A549 (cell line): ENCODE data around the gene SORBS1. TPM values are rescaled to one million over a fixed set of nuclear protein-coding genes. Genes with fewer than 3 reads are reported as not detected.

ENCODE experiments used
- ATAC-seq, 2 experiments: fragments of 200-7000 bp in 1 of 2; fragments of >200 bp in 1 of 2; cut with Nextera tagmentation in 1 of 2; cut with Tn5 transposase in 1 of 2; 3 replicates each; pipeline versions ENCODE4 v1.8.0 to v1.9.1; 2018 to 2020; ENCODE audit warnings: mild to moderate bottlenecking in 1 of 2, moderate library complexity in 1 of 2
- CTCF ChIA-PET: fragments of 300-600 bp; sonication (Branson Sonifier 250); formaldehyde crosslinking; extraction: SDS; loops from one replicate; lab custom pipeline; 2021; ENCODE audit warnings: antibody characterized with exemption, inconsistent platforms; lab: Yijun Ruan, JAX
- POLR2A ChIA-PET: fragments of 350-600 bp; formaldehyde crosslinking; extraction: SDS; loops from one replicate; lab custom pipeline; 2021; ENCODE audit warnings: antibody characterized with exemption, inconsistent platforms; lab: Yijun Ruan, JAX
- DNase-seq, 2 experiments: peaks; one replicate each; pipeline versions ENCODE4 v3.0.0 to v3.0.0-alpha.2; 2011 to 2016; ENCODE audit warnings: low read depth in 1 of 2, low spot score in 1 of 2
- FAIRE-seq: peaks from 2 replicates; lab custom pipeline; 2011; peaks lifted over from hg19 to GRCh38; lab: Jason Lieb, UNC
- H3K27ac ChIP-seq, 2 experiments: fragments of >200 bp; sonication (Bioruptor Twin); formaldehyde crosslinking; 3 replicates each; pipeline ENCODE4 v1.5.1; 2016 to 2017
- H3K4me1 ChIP-seq: fragments of >200 bp; sonication (Bioruptor Twin); formaldehyde crosslinking; 3 replicates; pipeline ENCODE4 v1.6.1; 2016
- H3K4me2 ChIP-seq: fragments of >200 bp; sonication (Bioruptor Twin); formaldehyde crosslinking; 3 replicates; pipeline ENCODE4 v1.6.1; 2016
- H3K4me3 ChIP-seq: fragments of >200 bp; sonication (Bioruptor Twin); formaldehyde crosslinking; 3 replicates; pipeline ENCODE4 v1.5.1; 2016
- H3K9me3 ChIP-seq: fragments of >200 bp; sonication (Bioruptor Twin); formaldehyde crosslinking; 3 replicates; pipeline ENCODE4 v1.6.1; 2016
- ATOH8 ChIP-seq: fragments of 250-450 bp; sonication (Bioruptor Pico); IDR thresholded peaks from 2 replicates; pipeline ENCODE4 v1.5.0; 2020; ENCODE audit warnings: low read depth, mild to moderate bottlenecking, moderate library complexity
- CBX2 ChIP-seq: fragments of 200-600 bp; sonication (generic); IDR thresholded peaks from 2 replicates; pipeline ENCODE4 v1.6.1; 2016; ENCODE audit warnings: low read depth, mild to moderate bottlenecking, borderline replicate concordance
- EHF ChIP-seq: fragments of 250-450 bp; sonication (Bioruptor Pico); IDR thresholded peaks from 2 replicates; pipeline ENCODE4 v1.5.0; 2020; ENCODE audit warnings: mild to moderate bottlenecking
- EHMT2 ChIP-seq: fragments of 200-600 bp; sonication (generic); IDR thresholded peaks from 2 replicates; pipeline ENCODE4 v1.6.1; 2016; ENCODE audit warnings: antibody characterized with exemption, low read depth, mild to moderate bottlenecking, moderate library complexity
- HDAC2 ChIP-seq: fragments of 200-600 bp; sonication (generic); IDR thresholded peaks from 2 replicates; pipeline ENCODE4 v1.6.1; 2016
- HOXA7 ChIP-seq: fragments of 250-450 bp; sonication (Bioruptor Pico); IDR thresholded peaks from 2 replicates; pipeline ENCODE4 v1.5.0; 2020; ENCODE audit warnings: mild to moderate bottlenecking, moderate library complexity
- HOXB13 ChIP-seq: fragments of 250-450 bp; sonication (Bioruptor Pico); IDR thresholded peaks from 2 replicates; pipeline ENCODE4 v1.5.0; 2020; ENCODE audit warnings: low read depth, mild to moderate bottlenecking, moderate library complexity
- HOXB5 ChIP-seq: fragments of 250-450 bp; sonication (Bioruptor Pico); IDR thresholded peaks from 2 replicates; pipeline ENCODE4 v1.5.0; 2020; ENCODE audit warnings: mild to moderate bottlenecking, moderate library complexity
- JUN ChIP-seq, 2 experiments: fragments of >200 bp; sonication (Bioruptor Twin); formaldehyde crosslinking; IDR thresholded peaks; 2 replicates in 1 of 2; 3 replicates in 1 of 2; pipeline ENCODE4 v1.6.1; 2016 to 2017
- JUNB ChIP-seq: fragments of >200 bp; sonication (Bioruptor Twin); formaldehyde crosslinking; IDR thresholded peaks from 2 replicates; pipeline ENCODE4 v1.6.1; 2016
- MAFK ChIP-seq: fragments of 450-650 bp; IDR thresholded peaks from 2 replicates; pipeline ENCODE4 v1.6.1; 2014; ENCODE audit not compliant: partially characterized antibody
- MAX ChIP-seq: IDR thresholded peaks from 2 replicates; pipeline ENCODE4 v1.6.1; 2012
- MAZ ChIP-seq: fragments of 150-350 bp; IDR thresholded peaks from 2 replicates; pipeline ENCODE4 v1.6.1; 2014; ENCODE audit warnings: antibody characterized with exemption, low read depth, low read length, borderline replicate concordance
- POLR2A ChIP-seq: IDR thresholded peaks from 2 replicates; pipeline ENCODE4 v1.6.1; 2012; ENCODE audit warnings: mild to moderate bottlenecking, low read length
- POLR2AphosphoS2 ChIP-seq: conservative IDR thresholded peaks from 2 replicates; pipeline ENCODE4 v1.6.1; 2012; ENCODE audit warnings: low read length, improper control_type of control experiment, inconsistent platforms
- RAD21 ChIP-seq, 2 experiments: fragments of >200 bp in 1 of 2; sonication (Bioruptor Twin) in 1 of 2; formaldehyde crosslinking in 1 of 2; IDR thresholded peaks in 1 of 2; conservative IDR thresholded peaks in 1 of 2; 2 replicates in 1 of 2; 3 replicates in 1 of 2; pipeline ENCODE4 v1.6.1; 2012 to 2018; ENCODE audit warnings: inconsistent platforms in 1 of 2
- RARB ChIP-seq: fragments of 250-450 bp; sonication (Bioruptor Pico); IDR thresholded peaks from 2 replicates; pipeline ENCODE4 v1.8.0; 2021; ENCODE audit warnings: mild to moderate bottlenecking, moderate library complexity
- RCOR1 ChIP-seq: fragments of 150-350 bp; IDR thresholded peaks from 2 replicates; pipeline ENCODE4 v1.6.1; 2014; ENCODE audit warnings: antibody characterized with exemption, low read length, low read depth
- RNF2 ChIP-seq: fragments of 200-600 bp; sonication (generic); IDR thresholded peaks from 2 replicates; pipeline ENCODE4 v1.6.1; 2016; ENCODE audit warnings: low read depth, mild to moderate bottlenecking, antibody characterized with exemption, moderate library complexity, borderline replicate concordance
- SREBF2 ChIP-seq: fragments of 450-650 bp; IDR thresholded peaks from 2 replicates; pipeline ENCODE4 v1.6.1; 2014; ENCODE audit warnings: mild to moderate bottlenecking, moderate library complexity
- TP53 ChIP-seq: fragments of 250-450 bp; sonication (Bioruptor Pico); IDR thresholded peaks from 2 replicates; pipeline ENCODE4 v1.5.0; 2021; ENCODE audit warnings: mild to moderate bottlenecking, moderate library complexity
- ZFP36 ChIP-seq: fragments of 450-650 bp; IDR thresholded peaks from 2 replicates; pipeline ENCODE4 v1.6.1; 2014; ENCODE audit warnings: borderline replicate concordance; ENCODE audit not compliant: partially characterized antibody
- ZSCAN20 ChIP-seq: fragments of 250-450 bp; sonication (Bioruptor Pico); IDR thresholded peaks from 2 replicates; pipeline ENCODE4 v1.8.0; 2022; ENCODE audit warnings: mild to moderate bottlenecking, moderate library complexity
- WGBS: methylation state at CpG from one replicate; pipeline ENCODE4 v1.1.6; 2017; ENCODE audit errors: missing lambda C conversion rate; 5-methylcytosine and 5-hydroxymethylcytosine counted together
- polyA plus RNA-seq, 4 experiments: library from polyadenylated mRNA; depleted of rRNA in 3 of 4; stranded (reverse); fragments of >200 nt; fragmentation: RNase III in 1 of 4; extraction: RNeasy Plus Mini Kit Qiagen cat#74134 plus additional on column Dnase treatment in 1 of 4; gene quantifications; 2 replicates in 3 of 4; 3 replicates in 1 of 4; pipeline ENCODE4 v1.2.3, GENCODE V29; 2011 to 2017
- TF ChIP-seq, protein P1 (sequence below): IDR thresholded peaks from 2 replicates; pipeline ENCODE4 v1.6.1; 2012; ENCODE audit warnings: low read depth, borderline replicate concordance
- TF ChIP-seq, protein P2 (sequence below): IDR thresholded peaks from 2 replicates; pipeline ENCODE4 v1.6.1; 2012

Gene SORBS1
- polyA plus RNA-seq, 2 of the 4 experiments (the other 2 are of a cell fraction) = 0.39 to 0.80 TPM

GRCh38 chr10:95441547-95441923 lies 119.6 kb downstream of the SORBS1 start:
- WGBS = 56% methylated on average over 2 of the region's 2 CpGs
- TF ChIP-seq POLR2AphosphoS2 = no peak
- no peak for TF ChIP-seq HOXA7 (CRISPR knock-in tag)
- TF ChIP-seq MAX = no peak
- TF ChIP-seq CBX2 = no peak
- no peak for TF ChIP-seq HOXB5
- TF ChIP-seq TP53 (CRISPR knock-in tag) = no peak
- TF ChIP-seq, protein P1, sequence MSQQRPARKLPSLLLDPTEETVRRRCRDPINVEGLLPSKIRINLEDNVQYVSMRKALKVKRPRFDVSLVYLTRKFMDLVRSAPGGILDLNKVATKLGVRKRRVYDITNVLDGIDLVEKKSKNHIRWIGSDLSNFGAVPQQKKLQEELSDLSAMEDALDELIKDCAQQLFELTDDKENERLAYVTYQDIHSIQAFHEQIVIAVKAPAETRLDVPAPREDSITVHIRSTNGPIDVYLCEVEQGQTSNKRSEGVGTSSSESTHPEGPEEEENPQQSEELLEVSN = no peak
- no peak for TF ChIP-seq SREBF2
- no peak for TF ChIP-seq HOXB13 (CRISPR knock-in tag)
- TF ChIP-seq RAD21 (conservative IDR thresholded peaks at IDR 0.05 in 1 of 2, IDR thresholded peaks at IDR 0.05 in 1 of 2) = no peak
- TF ChIP-seq JUN (IDR thresholded peaks at IDR 0.05) = no peak
- no peak for TF ChIP-seq EHF (CRISPR knock-in tag)
- no peak for TF ChIP-seq HDAC2
- no peak for TF ChIP-seq JUNB
- TF ChIP-seq RARB = no peak
- no peak for TF ChIP-seq ZSCAN20
- TF ChIP-seq RNF2 = no peak
- TF ChIP-seq ZFP36 = no peak

GRCh38 chr10:95440756-95441546 lies 120.2 kb downstream of the SORBS1 start:
- ChIA-PET CTCF (interaction anchor here (0.6 to 10.9 kb wide), 6 partner anchors 7 to 134 kb away, joined by 3 to 201 read pairs (median 3); no protein-coding TSS in a partner anchor), POLR2A (no interaction called here)
- no peak for DNase-seq
- FAIRE-seq = no peak
- Histone ChIP-seq H3K4me3 (no peak overlapping the region), H3K4me2 (no peak overlapping the region), H3K4me1 (peaks cover 13% of the 10 kb centered on the region), H3K9me3 (no peaks in the 10 kb centered on the region), H3K27ac (no peak overlapping the region)
- no peak for ATAC-seq
- WGBS = 60% methylated on average over 7 of the region's 7 CpGs
- no peak for TF ChIP-seq MAZ
- TF ChIP-seq, protein P2, sequence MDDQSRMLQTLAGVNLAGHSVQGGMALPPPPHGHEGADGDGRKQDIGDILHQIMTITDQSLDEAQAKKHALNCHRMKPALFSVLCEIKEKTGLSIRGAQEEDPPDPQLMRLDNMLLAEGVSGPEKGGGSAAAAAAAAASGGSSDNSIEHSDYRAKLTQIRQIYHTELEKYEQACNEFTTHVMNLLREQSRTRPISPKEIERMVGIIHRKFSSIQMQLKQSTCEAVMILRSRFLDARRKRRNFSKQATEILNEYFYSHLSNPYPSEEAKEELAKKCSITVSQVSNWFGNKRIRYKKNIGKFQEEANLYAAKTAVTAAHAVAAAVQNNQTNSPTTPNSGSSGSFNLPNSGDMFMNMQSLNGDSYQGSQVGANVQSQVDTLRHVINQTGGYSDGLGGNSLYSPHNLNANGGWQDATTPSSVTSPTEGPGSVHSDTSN = no peak
- no peak for TF ChIP-seq EHMT2
- no peak for TF ChIP-seq POLR2A
- TF ChIP-seq HOXB5 = no peak
- no peak for TF ChIP-seq MAFK
- no peak for TF ChIP-seq RCOR1
- no peak for TF ChIP-seq TP53 (CRISPR knock-in tag)
- no peak for TF ChIP-seq JUN (IDR thresholded peaks at IDR 0.05)
- TF ChIP-seq ATOH8 (CRISPR knock-in tag) = no peak
- no peak for TF ChIP-seq ZSCAN20
- no peak for TF ChIP-seq MAX

More at GRCh38 chr10:95441547-95441923, 119.6 kb downstream of the SORBS1 start:
- POLR2A ChIA-PET = no interaction called here
- FAIRE-seq = no peak
- Histone ChIP-seq H3K27ac (no peak overlapping the region), H3K9me3 (no peaks in the 10 kb centered on the region), H3K4me3 (no peak overlapping the region), H3K4me1 (peaks cover 17% of the 10 kb centered on the region), H3K4me2 (no peak overlapping the region)
- no peak for ATAC-seq
- DNase-seq = no peak
- CTCF ChIA-PET = interaction anchor here (0.7 to 10.9 kb wide), 5 partner anchors 8 to 134 kb away, joined by 3 to 201 read pairs (median 3); no protein-coding TSS in a partner anchor
